ENCODE results near the gene RPS15A.

RPS15A gene

GRCh38 chr16:18789850-18790706, at the start of gene RPS15A:
Gene RPS15A, minus strand, starts transcription at chr16:18790334. Its CDS starts 1,221 bp downstream, at chr16:18789113.
- peak; percentile 98 for DNase-seq (ENCODE audit: low spot score)

- no peak for DNase-seq (ENCODE audit: low spot score)
Measured at GRCh38 chr16:18839555-18839954, 49.4 kb upstream of the RPS15A start.

DNA sequence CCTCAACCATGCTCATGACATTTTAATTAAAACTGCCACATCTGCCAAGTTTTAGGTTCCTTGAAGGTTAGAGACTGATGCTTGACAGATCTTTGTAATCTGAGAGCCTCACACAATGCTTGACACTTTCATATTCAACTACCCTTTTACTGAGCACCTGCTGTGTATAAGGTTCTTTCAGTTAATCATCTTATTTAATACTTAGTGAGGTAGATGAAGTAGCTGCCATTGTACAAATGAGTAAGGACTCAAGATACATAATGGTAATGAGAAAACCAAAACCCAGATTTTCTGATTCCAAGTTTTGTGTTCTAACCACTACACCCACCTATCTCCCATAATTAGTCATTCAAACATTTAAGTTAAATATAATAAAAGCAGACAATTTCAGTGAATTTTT, 46.6 kb upstream of the RPS15A start:
- DNase-seq (ENCODE audit: low spot score): no peak

DNA sequence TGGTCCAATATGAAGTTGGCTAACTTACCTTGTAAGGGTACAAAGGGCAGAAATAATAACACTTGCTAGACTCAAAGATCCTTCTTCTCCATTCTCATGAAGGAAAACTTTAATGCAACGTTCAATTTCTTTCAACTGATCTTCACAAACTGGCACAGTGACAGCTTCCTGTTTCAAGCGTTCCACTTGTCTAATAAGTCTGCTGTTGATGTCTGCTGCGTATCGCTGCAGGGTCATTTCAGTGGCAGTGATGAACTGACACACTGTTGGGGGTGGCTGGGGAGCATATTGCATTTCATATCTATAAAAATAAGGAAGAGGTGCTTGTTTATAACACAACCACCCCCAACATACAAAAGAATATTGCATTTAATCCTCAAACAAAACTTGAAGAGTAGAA, 44.7 kb upstream of the RPS15A start:
- DNase-seq (ENCODE audit: low spot score): no peak

DNA sequence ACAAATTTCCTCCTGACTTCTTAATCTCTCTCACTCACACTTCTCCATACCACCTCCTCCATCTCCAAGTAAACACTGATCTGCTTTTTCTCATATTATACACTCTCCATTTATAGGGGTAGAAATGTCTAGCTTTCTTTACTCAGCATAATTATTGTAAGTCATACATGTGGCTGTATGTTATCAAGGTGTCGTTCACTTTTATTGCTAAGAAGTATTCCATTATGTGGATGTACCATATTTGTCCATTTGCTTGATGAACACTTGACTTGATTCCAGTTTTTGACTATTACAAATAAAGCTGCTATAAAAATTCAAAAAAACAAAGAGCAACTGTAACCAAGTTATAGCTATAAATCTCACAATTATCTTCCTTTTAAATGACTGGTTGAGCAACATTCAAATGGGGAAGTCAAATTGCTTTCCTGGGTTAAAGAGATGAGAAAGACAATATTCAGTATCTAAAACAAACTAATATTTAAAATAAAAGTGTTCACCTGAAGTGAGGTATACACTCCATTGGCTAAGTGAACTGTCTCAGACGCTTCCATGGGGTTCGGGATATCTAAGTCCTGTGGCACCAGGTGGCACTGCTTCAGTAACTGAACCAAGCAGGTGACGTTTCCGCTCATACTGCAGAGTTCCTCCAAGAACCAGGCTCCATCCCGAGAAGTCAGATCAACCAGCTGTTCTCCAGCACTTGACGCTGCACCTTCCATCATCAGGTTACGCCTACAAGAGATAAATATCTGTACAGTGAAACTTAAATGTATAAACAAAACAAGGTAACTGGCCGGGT, 43.8 kb upstream of the RPS15A start:
- DNase-seq (ENCODE audit: low spot score): no peak

- DNase-seq (ENCODE audit: low spot score): no peak
Measured at GRCh38 chr16:18832613-18833012, 42.5 kb upstream of the RPS15A start.

DNA sequence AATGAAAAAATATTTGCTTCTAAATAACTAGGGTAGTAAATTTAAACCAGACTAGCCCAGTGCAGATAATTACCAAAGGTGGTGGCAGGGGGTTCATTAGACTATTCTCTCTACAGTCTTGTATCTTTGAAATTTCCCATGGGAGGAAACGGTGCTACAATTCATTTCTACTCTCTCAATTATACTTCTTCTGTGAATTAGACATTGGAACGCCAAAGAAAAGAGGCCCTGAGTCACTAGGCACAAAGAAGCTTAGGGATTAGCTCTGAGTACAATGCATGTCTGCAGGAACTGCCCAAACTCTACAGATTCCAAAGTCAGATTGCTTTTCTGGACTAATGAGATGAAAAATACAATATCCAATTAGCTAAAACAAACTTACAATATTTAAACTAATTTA, 41.9 kb upstream of the RPS15A start:
- DNase-seq (ENCODE audit: low spot score): no peak

DNA sequence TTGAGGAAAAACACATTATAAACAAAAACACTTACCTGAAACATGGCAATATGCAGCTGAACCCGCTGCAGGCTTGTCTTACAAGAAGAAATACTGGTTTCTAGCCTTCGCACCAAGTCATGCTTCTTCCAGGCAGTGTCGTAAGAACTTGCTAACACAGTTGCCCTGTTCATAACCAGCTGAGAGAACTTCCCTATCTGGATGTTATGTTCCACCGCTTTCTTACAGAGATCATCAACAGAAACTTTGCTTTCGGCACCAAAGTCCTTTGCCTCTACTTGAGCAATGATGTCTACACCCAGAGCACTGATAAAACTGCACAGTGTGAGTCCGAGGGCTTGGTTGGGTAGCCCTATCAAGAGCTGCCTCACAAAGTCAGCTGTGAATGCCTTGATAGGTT, 39.1 kb upstream of the RPS15A start:
- no peak for DNase-seq (ENCODE audit: low spot score)

- DNase-seq (ENCODE audit: low spot score): no peak
Measured at GRCh38 chr16:18827890-18828289, 37.8 kb upstream of the RPS15A start.

DNA sequence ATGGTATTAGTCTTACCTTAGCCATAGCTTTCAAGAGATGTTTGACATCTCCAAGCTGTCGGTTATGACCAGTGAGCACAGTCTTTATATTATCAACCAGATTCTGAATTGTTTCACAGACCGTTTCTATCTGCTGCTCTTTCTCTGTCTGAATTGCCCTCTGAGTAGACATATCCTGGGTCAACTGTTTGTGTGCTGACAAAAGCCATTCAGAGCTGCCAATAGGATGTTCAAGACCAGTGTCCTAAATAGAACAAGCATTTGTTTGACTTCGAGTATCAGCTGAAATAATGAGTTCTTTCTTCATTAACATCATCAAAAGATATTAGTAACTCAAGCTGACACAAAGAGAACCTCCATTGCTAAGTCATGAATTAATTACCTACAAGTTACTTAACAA, 26.2 kb upstream of the RPS15A start:
- DNase-seq (ENCODE audit: low spot score): no peak

GRCh38 chr16:18811925-18812324, 21.8 kb upstream of the RPS15A start:
- no peak for DNase-seq (ENCODE audit: low spot score)

- no peak for DNase-seq (ENCODE audit: low spot score)
Measured at GRCh38 chr16:18809165-18809564, 19.0 kb upstream of the RPS15A start.

- no peak for DNase-seq (ENCODE audit: low spot score)
Measured at GRCh38 chr16:18805257-18805773, 15.2 kb upstream of the RPS15A start.

GRCh38 chr16:18804540-18804939, 14.4 kb upstream of the RPS15A start:
- DNase-seq (ENCODE audit: low spot score): no peak

DNA sequence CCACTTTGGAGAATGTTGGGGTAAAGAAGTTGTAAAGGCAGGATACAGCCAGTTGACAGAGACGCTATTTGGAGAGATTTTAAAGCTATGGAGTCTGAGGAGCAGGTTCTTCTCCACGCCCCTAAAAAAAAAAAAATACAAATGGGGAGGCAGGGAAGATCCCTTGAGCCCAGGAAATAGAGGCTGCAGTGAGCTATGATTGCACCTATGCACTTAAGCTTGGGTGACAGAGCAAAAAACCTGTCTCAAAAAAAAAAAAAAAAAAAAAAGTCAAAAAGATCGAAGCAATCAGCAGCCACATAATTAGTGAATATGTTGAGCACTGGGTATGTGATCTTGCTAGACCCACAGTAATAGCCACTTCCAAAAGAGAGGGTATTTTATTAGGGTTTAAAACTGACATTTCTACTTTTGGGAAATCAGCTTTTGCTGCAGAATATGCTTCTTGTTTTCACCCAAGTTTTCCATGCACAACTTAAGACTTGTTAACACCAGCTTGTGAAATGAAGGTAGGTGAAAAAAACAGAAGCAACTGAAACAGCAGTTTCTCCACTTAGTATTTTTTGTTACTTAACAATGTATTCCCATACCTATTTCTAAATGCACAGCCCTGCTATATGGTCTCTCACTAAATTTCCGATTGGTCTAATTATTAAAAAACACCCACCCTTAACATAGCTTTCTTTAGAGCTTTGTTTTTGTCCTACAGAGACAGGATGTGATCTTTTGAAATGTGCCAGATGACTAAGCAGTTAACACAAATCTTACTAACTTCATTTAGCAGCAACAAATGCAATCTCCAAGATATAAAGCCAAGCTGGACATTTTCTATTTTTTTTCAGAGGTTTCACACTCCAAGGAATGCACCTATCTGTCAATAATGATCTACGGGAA, 13.7 kb upstream of the RPS15A start:
- no peak for DNase-seq (ENCODE audit: low spot score)

GRCh38 chr16:18802767-18803343, 12.7 kb upstream of the RPS15A start:
- no peak for DNase-seq (ENCODE audit: low spot score)

- DNase-seq (ENCODE audit: low spot score): peak; percentile 99
Measured at GRCh38 chr16:18801145-18801972, 11.2 kb upstream of the RPS15A start, which contains the start of gene ARL6IP1. Gene ARL6IP1, minus strand, starts transcription at chr16:18801549. Its CDS starts 83 bp downstream, at chr16:18801466.

DNA sequence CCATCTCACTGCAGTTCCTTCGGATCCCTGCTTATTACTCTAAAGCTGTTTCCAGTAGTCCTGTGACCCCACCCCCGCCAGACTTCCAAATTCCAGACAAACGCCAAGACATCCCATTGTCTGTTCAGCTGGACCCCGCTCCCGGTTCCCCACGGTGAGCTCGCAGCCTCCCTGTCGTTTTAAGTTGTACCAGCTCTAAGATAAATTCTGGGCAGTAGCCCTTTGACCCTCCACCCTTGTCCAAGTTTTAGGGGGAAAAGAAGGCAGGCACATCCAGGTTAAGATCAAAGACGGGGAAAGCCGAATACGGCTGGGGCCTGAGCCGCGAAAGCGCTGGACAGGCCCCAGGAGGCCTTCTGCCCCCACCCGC, 10.6 kb upstream of the RPS15A start:
- no peak for DNase-seq (ENCODE audit: low spot score)

DNA sequence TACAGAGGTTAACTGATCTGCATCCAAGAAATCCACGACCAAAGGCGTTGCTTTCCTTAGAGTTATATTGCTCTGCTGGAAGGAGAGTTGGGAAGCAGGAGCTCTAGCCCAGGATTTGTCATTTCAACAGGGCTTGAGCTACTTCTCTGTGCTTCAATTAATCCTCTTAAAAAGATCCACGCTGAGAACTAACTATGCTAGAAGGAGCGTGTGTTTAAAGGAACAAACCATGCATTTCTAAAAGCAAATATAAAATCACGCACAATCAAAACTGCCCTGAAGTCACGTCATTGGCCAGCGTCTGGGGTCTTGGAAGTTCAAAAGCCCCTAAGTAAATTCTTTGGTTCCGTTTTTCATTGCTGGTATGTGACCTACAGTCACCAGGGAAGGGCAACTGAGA, 10.2 kb upstream of the RPS15A start:
- DNase-seq (ENCODE audit: low spot score): peak; percentile 43

GRCh38 chr16:18799500-18799899, 9.4 kb upstream of the RPS15A start:
- DNase-seq (ENCODE audit: low spot score): no peak

- DNase-seq (ENCODE audit: low spot score): no peak
Measured at GRCh38 chr16:18797746-18798145, 7.6 kb upstream of the RPS15A start.

Measured in NAMALWA (cell line).